ENCODE data around the gene SPAG16. TPM values are rescaled to one million over a fixed set of nuclear protein-coding genes. Genes with fewer than 3 reads are reported as not detected.

SPAG16 gene
- total RNA-seq, 2 experiments from 2014 or later = 11.1 to 12.5 TPM

- CTCF ChIA-PET = no interaction called here
- POLR2A ChIA-PET = no interaction called here
- DNase-seq (no peak), ATAC-seq (no peak)
- Mint-ChIP-seq H3K4me1 (ENCODE audit: low read depth) (no peaks in the 10 kb centered on the region), H3K4me3 (no peak overlapping the region), H3K36me3 (ENCODE audit: low read depth) (no peaks in the 10 kb centered on the region), H3K9me3 (ENCODE audit: insufficient read depth) (no peaks in the 10 kb centered on the region), H3K27ac (no peak overlapping the region), H3K27me3 (ENCODE audit: low read depth) (no peaks in the 10 kb centered on the region)
These were observed 909.7 kb downstream of the SPAG16 start for GRCh38 chr2:214193943-214194342.

GRCh38 chr2:214196260-214196659 is 912.0 kb downstream of the SPAG16 start:
- ATAC-seq (no peak), DNase-seq (no peak)
- Mint-ChIP-seq H3K4me1 (ENCODE audit: low read depth) (no peaks in the 10 kb centered on the region), H3K27me3 (ENCODE audit: low read depth) (no peaks in the 10 kb centered on the region), H3K4me3 (no peak overlapping the region), H3K27ac (no peak overlapping the region), H3K9me3 (ENCODE audit: insufficient read depth) (no peaks in the 10 kb centered on the region), H3K36me3 (ENCODE audit: low read depth) (no peaks in the 10 kb centered on the region)
- CTCF ChIA-PET = no interaction called here
- POLR2A ChIA-PET = no interaction called here

- Mint-ChIP-seq H3K9me3 (ENCODE audit: insufficient read depth) (no peaks in the 10 kb centered on the region), H3K27me3 (ENCODE audit: low read depth) (no peaks in the 10 kb centered on the region), H3K4me1 (ENCODE audit: low read depth) (no peaks in the 10 kb centered on the region), H3K36me3 (ENCODE audit: low read depth) (no peaks in the 10 kb centered on the region), H3K27ac (no peak overlapping the region), H3K4me3 (no peak overlapping the region)
- POLR2A ChIA-PET = no interaction called here
- CTCF ChIA-PET = no interaction called here
- ATAC-seq = no peak
- no peak for DNase-seq
These were observed 917.6 kb downstream of the SPAG16 start for GRCh38 chr2:214201892-214202291.

GRCh38 chr2:214203214-214203613 is 919.0 kb downstream of the SPAG16 start:
- H3K27ac Mint-ChIP-seq = no peak overlapping the region
- H3K27me3 Mint-ChIP-seq (ENCODE audit: low read depth) = no peaks in the 10 kb centered on the region
- ChIA-PET POLR2A (no interaction called here), CTCF (no interaction called here)
- H3K4me3 Mint-ChIP-seq = no peak overlapping the region
- no peaks in the 10 kb centered on the region for H3K36me3 Mint-ChIP-seq (ENCODE audit: low read depth)
- no peaks in the 10 kb centered on the region for H3K4me1 Mint-ChIP-seq (ENCODE audit: low read depth)
- ATAC-seq (no peak), DNase-seq (no peak)
- no peaks in the 10 kb centered on the region for H3K9me3 Mint-ChIP-seq (ENCODE audit: insufficient read depth)

- no peak for ATAC-seq
- CTCF ChIA-PET = no interaction called here
- H3K9me3 Mint-ChIP-seq (ENCODE audit: insufficient read depth) = no peaks in the 10 kb centered on the region
- H3K4me1 Mint-ChIP-seq (ENCODE audit: low read depth) = no peaks in the 10 kb centered on the region
- DNase-seq = no peak
- H3K27me3 Mint-ChIP-seq (ENCODE audit: low read depth) = no peaks in the 10 kb centered on the region
- POLR2A ChIA-PET = no interaction called here
- no peak overlapping the region for H3K4me3 Mint-ChIP-seq
- H3K27ac Mint-ChIP-seq = no peak overlapping the region
- H3K36me3 Mint-ChIP-seq (ENCODE audit: low read depth) = no peaks in the 10 kb centered on the region
These were observed 919.6 kb downstream of the SPAG16 start for GRCh38 chr2:214203744-214204289.

- CTCF ChIA-PET = no interaction called here
These were observed 930.8 kb downstream of the SPAG16 start for GRCh38 chr2:214215107-214215506.

GRCh38 chr2:214217136-214217535 is 932.9 kb downstream of the SPAG16 start:
- DNase-seq (no peak), ATAC-seq (no peak)
- Mint-ChIP-seq H3K27me3 (ENCODE audit: low read depth) (no peaks in the 10 kb centered on the region), H3K36me3 (ENCODE audit: low read depth) (no peaks in the 10 kb centered on the region), H3K27ac (no peak overlapping the region), H3K4me1 (ENCODE audit: low read depth) (no peaks in the 10 kb centered on the region), H3K4me3 (no peak overlapping the region), H3K9me3 (ENCODE audit: insufficient read depth) (no peaks in the 10 kb centered on the region)
- POLR2A ChIA-PET = no interaction called here
- CTCF ChIA-PET = no interaction called here

More at GRCh38 chr2:214215107-214215506, 930.8 kb downstream of the SPAG16 start:
- DNase-seq (no peak), ATAC-seq (no peak)
- POLR2A ChIA-PET = no interaction called here
- Mint-ChIP-seq H3K4me1 (ENCODE audit: low read depth) (no peaks in the 10 kb centered on the region), H3K36me3 (ENCODE audit: low read depth) (no peaks in the 10 kb centered on the region), H3K27me3 (ENCODE audit: low read depth) (no peaks in the 10 kb centered on the region), H3K27ac (no peak overlapping the region), H3K9me3 (ENCODE audit: insufficient read depth) (no peaks in the 10 kb centered on the region), H3K4me3 (no peak overlapping the region)

- Mint-ChIP-seq H3K27me3 (ENCODE audit: low read depth) (no peaks in the 10 kb centered on the region), H3K4me1 (ENCODE audit: low read depth) (no peaks in the 10 kb centered on the region), H3K4me3 (no peak overlapping the region), H3K27ac (no peak overlapping the region), H3K9me3 (ENCODE audit: insufficient read depth) (no peaks in the 10 kb centered on the region), H3K36me3 (ENCODE audit: low read depth) (no peaks in the 10 kb centered on the region)
- DNase-seq (no peak), ATAC-seq (no peak)
- ChIA-PET POLR2A (no interaction called here), CTCF (no interaction called here)
These were observed 933.3 kb downstream of the SPAG16 start for GRCh38 chr2:214217599-214217998.

- Mint-ChIP-seq H3K9me3 (ENCODE audit: insufficient read depth) (no peaks in the 10 kb centered on the region), H3K27ac (no peak overlapping the region), H3K27me3 (ENCODE audit: low read depth) (no peaks in the 10 kb centered on the region), H3K4me1 (ENCODE audit: low read depth) (no peaks in the 10 kb centered on the region), H3K4me3 (no peak overlapping the region), H3K36me3 (ENCODE audit: low read depth) (no peaks in the 10 kb centered on the region)
- DNase-seq = no peak
- ATAC-seq = no peak
- ChIA-PET POLR2A (no interaction called here), CTCF (no interaction called here)
These were observed 936.0 kb downstream of the SPAG16 start for GRCh38 chr2:214220251-214220650.

- no peak overlapping the region for H3K27ac Mint-ChIP-seq
- no peaks in the 10 kb centered on the region for H3K4me1 Mint-ChIP-seq (ENCODE audit: low read depth)
- POLR2A ChIA-PET = no interaction called here
These were observed 941.8 kb downstream of the SPAG16 start for GRCh38 chr2:214226061-214226460.

GRCh38 chr2:214232271-214232670 is 948.0 kb downstream of the SPAG16 start:
- Mint-ChIP-seq H3K27me3 (ENCODE audit: low read depth) (no peaks in the 10 kb centered on the region), H3K27ac (no peak overlapping the region), H3K9me3 (ENCODE audit: insufficient read depth) (no peaks in the 10 kb centered on the region), H3K4me3 (no peak overlapping the region), H3K4me1 (ENCODE audit: low read depth) (no peaks in the 10 kb centered on the region), H3K36me3 (ENCODE audit: low read depth) (no peaks in the 10 kb centered on the region)
- CTCF ChIA-PET = no interaction called here
- ATAC-seq (no peak), DNase-seq (no peak)
- POLR2A ChIA-PET = no interaction called here

More at GRCh38 chr2:214226061-214226460, 941.8 kb downstream of the SPAG16 start:
- CTCF ChIA-PET = no interaction called here
- no peak for DNase-seq
- Mint-ChIP-seq H3K4me3 (no peak overlapping the region), H3K27me3 (ENCODE audit: low read depth) (no peaks in the 10 kb centered on the region), H3K9me3 (ENCODE audit: insufficient read depth) (no peaks in the 10 kb centered on the region), H3K36me3 (ENCODE audit: low read depth) (no peaks in the 10 kb centered on the region)
- no peak for ATAC-seq

GRCh38 chr2:214233164-214233563 is 948.9 kb downstream of the SPAG16 start:
- H3K9me3 Mint-ChIP-seq (ENCODE audit: insufficient read depth) = no peaks in the 10 kb centered on the region
- CTCF ChIA-PET = no interaction called here
- H3K4me1 Mint-ChIP-seq (ENCODE audit: low read depth) = no peaks in the 10 kb centered on the region
- no peak overlapping the region for H3K27ac Mint-ChIP-seq
- no peak for ATAC-seq
- no peaks in the 10 kb centered on the region for H3K27me3 Mint-ChIP-seq (ENCODE audit: low read depth)
- H3K36me3 Mint-ChIP-seq (ENCODE audit: low read depth) = no peaks in the 10 kb centered on the region
- POLR2A ChIA-PET = no interaction called here
- H3K4me3 Mint-ChIP-seq = no peak overlapping the region
- no peak for DNase-seq

- DNase-seq (no peak), ATAC-seq (no peak)
- ChIA-PET CTCF (no interaction called here), POLR2A (no interaction called here)
- Mint-ChIP-seq H3K27me3 (ENCODE audit: low read depth) (no peaks in the 10 kb centered on the region), H3K4me3 (no peak overlapping the region), H3K4me1 (ENCODE audit: low read depth) (no peaks in the 10 kb centered on the region), H3K36me3 (ENCODE audit: low read depth) (no peaks in the 10 kb centered on the region), H3K27ac (no peak overlapping the region), H3K9me3 (ENCODE audit: insufficient read depth) (no peaks in the 10 kb centered on the region)
These were observed 958.5 kb downstream of the SPAG16 start for GRCh38 chr2:214242797-214243196.
